Measurements from ENCODE around the gene AQP12B.
"Not testable (repeated sequence)": the region's sequence is repeated elsewhere in the genome, so short reads cannot be mapped to it uniquely, and the experiment has no call there.

DNA sequence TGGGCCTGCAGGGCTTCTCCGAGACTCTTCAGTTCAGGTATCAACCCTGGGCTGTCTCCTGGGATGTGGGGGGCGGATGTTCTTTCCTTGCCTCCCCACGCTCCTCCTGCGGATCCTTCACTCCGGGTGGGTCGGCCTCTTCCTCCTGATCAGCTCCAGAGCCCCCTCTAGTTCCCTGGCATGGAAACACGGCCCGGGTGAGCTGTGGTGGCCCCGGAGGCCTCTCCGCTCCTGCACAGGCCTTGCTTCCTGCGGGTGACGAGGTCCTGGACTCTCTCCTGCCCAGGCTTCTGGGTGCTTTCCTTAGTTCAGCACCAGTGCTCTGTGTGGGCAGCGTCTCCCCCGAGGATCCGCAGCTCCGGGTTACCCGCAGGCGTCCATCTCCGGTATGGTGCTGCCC lies 12.9 kb upstream of the AQP12B start:
- not testable (repeated sequence) for TF ChIP-seq CTCF, POLR2A, EP300 (IDR thresholded peaks at IDR 0.05)

Measured in ovary (tissue), 3 donors.